HG03432 (cell line): ENCODE data around the gene STEAP3.

ENCODE experiments used
- ATAC-seq: cut with Tn5 transposase; IDR thresholded peaks from one replicate; pipeline ENCODE4 v1.9.1; 2021; ENCODE audit warnings: mild to moderate bottlenecking, moderate library complexity; ENCODE audit not compliant: unreplicated experiment

STEAP3 gene

DNA sequence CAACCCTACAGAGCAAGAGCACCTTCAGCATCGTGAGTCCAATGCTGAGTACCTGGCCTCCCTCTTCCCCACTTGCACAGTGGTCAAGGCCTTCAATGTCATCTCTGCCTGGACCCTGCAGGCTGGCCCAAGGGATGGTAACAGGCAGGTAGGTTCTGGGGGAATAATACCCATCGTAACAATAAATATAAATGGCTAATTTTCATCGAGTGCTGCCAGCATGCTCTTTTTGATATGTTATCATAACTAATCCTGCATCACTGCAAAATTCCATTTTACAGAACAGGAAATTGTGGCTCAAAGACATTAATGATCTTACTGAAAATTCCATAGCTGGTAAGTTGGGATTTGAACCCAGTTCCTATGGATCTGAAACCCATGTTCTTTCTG lies 22.2 kb downstream of the STEAP3 start:
- no peak for ATAC-seq

DNA sequence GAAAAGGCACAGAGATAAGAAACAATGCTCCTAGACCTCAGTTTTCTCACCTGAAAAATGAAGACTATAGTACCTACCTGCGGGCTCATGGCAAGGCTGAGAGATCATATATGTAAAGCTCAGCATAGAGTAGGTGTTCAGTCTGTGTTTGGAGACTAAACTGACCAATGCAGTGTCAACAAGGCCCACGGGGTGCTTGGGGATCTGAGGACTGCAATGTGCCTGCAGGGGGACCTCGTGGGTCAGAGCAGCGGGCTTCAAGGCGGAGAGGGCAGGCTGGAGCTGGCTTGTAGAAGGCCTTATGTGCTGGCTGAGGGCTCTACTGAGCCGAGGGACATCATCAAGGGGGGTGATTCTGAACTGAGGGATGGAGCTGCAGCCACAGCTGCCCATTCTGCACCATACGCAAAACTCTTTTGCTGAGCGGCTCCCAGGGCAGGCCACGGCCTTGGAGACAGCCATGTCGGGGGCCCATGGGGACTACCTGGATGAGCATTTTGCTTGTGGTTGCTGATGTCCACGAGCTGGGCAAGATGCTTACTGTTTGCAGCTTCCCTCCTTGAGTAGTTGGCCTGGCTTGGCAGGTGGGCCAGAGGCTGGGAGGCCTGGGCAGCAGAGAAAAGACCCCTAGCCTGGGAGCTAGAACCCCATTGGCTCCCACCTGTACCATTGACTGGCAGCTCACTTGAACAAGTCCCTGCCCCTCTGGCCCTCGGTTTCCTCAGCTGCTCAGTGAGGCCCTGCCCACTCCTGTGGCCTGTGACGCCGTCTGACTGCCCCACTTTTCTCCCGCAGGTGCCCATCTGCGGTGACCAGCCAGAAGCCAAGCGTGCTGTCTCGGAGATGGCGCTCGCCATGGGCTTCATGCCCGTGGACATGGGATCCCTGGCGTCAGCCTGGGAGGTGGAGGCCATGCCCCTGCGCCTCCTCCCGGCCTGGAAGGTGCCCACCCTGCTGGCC lies 23.5 kb downstream of the STEAP3 start:
- no peak for ATAC-seq

DNA sequence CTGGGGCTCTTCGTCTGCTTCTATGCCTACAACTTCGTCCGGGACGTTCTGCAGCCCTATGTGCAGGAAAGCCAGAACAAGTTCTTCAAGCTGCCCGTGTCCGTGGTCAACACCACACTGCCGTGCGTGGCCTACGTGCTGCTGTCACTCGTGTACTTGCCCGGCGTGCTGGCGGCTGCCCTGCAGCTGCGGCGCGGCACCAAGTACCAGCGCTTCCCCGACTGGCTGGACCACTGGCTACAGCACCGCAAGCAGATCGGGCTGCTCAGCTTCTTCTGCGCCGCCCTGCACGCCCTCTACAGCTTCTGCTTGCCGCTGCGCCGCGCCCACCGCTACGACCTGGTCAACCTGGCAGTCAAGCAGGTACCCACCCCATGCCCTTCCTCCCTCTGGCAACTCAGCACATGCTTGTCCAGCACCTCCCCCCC lies 24.2 kb downstream of the STEAP3 start:
- ATAC-seq = no peak

DNA sequence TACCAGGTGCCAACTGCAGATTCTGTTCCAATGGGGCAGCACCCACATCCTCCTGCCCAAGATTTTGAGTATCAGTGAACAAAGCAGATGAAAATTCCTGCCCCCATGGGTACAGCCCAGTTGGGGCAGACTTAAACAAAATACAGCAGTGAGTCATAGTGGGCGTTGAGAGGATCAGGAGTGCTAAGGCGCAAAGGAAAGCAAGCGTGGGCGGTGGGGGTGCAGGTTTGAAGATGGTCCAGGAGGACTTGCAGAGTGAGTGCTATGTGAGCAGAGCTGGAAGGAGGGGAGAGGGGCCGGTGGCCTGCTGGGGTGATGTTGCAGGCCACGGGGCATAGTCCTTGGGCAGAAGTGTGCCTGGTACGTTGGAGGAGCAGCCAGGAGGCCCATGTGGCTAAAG lies 24.7 kb downstream of the STEAP3 start:
- no peak for ATAC-seq

DNA sequence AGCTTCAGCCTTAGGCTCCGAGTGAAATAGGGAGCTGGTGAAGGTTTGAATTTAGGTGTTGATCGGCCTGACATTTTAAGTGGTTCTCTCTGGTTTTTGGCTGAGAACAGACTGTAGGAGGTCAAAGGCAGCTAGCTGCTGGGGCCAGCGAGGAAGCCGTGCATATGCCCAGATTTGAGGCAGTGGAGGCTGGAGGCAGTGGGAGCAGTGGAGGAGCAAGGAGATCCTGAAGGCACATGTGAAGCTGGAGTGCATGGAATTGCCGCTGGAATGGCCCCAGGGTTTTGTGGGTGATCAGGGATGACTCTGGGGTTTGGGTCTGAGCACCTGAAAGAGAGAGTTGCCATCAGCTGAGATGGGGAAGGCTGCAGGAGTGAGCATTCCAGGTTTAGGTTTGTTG lies 25.1 kb downstream of the STEAP3 start:
- ATAC-seq = no peak

DNA sequence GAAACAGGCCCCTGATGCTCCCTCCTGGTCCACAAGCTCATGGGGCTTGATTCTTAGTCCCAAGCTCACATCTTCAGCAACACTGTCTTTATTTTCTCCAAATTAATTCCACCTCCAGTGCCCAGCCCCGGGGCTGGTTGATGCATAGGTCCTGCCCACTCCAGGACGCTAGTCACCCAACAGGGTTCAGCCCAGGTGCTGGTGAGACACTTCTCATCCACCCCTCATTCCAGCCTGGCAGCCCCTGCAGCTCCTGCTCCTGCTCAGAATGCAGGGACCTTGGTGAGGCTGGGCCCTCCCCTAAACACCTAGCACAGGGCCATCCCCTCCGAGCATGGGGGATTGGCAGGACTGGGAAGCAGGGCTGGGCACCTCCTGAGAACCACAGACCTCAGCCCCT lies 25.7 kb downstream of the STEAP3 start:
- ATAC-seq = no peak

DNA sequence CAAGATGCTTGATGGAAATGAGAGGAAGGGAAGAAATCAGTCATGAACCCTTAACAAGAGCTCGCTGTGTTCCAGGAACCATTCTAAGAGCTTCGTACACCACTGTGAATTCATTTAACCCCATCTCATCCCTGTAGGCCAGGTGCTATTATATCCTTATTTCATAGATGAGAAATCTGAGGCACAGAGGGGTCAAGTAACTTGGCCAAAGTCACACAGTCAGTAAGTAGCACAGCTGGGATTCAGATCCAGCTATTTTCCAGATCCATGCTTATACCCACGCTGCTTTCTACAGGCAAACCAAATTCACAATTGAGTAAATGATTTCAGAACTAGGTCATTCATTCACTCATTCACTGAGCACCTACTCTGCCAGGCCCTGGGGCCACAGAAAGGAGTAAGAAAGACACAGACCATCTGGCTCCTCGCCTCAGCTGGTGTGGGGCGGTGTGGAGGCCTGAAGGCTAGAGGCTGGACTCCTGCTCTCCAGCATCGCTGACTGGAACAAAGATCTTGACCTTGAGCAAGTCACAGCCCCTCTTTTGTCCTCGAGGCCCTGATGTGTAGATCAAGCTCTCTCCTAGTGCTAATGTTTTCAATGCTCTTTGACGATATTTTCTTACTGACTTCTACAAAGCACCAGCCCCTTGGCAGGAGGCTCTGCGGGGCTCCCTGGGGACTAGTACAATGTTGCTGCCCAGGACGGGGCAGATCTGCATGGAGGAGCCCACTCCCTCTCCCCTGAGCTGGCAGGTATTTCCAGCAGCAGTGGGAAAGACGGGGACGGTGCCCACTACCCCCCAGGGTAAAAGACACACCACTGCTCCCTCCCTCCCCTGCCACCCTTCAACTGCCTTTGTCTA lies 26.5 kb downstream of the STEAP3 start:
- ATAC-seq = no peak

DNA sequence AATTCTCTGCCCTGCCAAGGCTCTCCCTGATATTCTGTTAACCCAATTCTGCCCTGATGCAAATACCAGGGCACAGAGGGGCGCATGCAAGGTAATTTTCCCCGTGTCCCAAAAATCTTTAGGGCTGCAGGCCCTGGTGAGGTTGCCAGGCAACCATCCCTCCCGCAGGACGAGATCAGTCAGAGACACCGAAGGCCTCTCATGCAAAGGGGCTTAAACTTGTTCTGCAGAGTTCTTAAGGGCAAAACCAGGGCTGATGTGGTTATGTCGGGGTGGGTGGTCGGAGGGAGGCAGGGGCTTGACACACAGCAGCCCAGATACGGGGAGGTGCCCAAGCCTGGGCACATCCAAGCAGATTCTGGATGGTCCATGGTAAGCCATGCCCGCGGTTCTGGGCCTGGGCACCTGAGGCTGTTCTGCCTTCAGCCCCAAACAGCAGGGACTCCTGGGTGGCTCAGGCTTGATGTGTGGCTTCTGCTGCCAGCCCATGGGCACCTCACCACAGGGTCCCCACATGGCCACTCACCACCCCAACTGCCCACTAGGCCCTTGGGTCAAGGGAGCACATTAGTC lies 27.2 kb downstream of the STEAP3 start:
- ATAC-seq = no peak

DNA sequence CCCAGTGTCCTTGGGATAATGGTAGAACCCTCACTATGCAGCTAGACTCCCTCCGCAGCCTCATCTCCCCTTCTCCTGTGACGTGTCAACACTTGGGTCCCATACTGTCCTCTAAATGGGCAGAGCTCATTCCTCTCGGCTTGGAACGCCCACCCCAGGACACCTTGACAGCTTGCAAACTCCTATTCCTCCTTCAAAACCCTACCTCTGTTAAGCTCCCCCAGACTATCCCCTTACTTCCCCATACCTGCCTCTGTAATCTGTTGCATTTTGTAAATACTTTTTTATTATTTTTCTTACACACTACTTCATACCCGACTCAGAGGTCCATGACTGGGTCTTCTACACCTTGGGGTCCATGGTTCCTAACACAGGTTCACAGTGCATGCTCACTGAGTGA lies 28.0 kb downstream of the STEAP3 start:
- ATAC-seq = no peak

DNA sequence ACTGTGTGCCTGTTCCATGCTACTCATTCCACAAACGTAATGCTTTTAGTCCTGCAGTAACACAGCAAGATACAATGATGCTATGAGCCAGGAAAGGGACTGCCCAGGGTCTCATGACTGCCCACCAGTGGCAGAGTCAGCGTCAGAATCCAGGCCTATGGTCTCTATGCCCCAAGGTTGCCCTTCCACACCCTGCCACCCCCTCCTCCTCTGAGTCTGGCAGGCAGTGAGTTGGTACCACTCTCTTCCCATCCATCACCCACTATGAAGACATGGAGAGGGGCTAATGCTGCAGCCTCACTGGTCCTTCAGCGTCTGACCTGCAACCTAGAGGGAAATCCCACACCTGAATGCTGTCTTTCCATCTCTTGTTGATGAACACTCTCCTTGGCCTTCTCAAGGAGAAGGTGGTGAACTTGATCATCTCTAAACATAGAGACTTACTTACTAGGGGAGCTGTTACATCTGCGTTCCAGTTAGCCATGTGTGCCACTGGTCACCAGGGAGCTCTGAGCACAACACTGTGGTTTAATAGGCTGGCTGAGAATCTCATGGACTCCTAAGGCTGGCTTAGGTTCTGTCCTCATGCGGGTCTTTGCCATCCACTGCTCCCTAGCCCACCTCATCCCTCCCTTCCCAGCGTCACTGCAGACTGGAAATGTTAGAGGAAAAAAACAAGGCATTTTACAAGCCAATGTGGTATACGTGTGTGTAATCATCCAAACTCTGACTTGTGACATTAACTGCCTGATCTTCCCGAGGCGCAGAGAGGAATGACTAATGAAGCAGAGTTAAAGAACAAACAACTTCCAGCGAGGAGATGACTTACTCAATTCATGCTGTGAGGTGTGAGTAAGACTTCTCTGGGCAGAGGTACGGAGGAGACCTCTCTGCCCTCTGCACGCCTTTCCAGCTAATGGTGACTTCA lies 28.8 kb downstream of the STEAP3 start:
- no peak for ATAC-seq

DNA sequence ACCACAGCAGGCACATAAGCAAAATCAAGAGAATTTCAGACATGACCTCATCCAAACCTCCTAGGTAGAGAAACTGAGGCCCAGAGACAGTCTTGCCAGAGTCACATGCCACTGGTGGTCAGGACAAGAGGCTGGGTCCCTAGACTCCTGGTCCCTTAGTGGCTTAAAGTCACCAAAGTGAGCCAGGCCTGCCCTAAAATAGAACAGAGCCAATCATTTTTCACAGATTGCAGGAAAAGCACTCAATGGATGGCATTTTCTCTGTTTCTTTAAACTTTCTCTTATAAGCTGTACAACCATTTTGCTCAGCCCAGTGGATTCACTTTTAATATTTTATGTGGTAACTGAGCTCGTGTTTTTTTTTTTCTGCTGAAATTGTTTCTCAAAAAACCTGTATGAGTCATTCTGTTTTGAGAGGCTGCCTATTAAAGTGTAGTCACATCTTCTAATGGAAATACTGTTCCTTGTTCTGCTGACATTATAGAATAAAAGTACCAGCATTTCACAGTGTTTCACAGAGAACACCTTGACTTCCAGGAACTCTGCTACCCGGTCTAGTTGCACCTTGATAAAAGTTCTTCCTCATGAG lies 29.6 kb downstream of the STEAP3 start:
- ATAC-seq = no peak

DNA sequence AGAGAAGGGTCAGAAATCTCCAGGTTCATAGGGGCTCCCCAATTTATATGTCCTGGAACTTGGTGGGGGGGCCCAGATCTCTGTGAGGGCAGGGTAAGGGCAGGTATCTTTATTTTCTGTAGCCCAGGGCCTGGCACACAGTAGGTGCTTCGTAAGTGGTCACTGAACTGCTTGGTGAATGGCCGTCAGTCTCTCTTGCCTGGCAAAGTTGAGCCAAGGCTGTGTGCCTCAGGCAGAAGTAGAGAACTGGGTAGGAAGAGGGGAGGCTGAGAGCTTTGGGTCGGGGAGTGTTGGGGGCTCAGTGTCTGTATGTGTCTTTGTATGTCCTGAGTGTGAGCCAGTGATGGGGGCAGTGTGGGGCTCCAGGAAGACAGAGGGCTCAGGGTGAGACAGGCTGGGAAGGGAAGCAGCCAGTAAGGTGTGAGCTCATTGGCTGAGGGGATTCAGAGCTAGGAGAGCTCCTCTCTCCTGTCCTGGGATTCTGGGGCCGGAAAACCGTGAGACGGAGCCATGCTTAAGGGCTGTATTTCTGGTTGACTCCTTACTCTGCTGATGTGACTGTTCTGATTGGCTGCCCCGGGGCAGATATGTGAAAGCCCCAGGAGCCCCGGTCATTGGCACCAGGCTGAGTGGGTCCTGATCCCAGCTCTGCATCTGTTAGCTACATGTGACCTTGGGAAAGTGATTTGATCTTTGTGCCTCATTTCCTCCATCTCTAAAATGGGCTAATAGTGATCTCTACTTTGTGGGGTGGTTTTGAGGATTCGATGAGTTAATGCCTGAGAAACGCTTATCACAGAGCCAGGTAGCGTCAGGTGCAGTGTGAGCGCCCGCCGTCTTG lies 30.3 kb downstream of the STEAP3 start:
- ATAC-seq = no peak

DNA sequence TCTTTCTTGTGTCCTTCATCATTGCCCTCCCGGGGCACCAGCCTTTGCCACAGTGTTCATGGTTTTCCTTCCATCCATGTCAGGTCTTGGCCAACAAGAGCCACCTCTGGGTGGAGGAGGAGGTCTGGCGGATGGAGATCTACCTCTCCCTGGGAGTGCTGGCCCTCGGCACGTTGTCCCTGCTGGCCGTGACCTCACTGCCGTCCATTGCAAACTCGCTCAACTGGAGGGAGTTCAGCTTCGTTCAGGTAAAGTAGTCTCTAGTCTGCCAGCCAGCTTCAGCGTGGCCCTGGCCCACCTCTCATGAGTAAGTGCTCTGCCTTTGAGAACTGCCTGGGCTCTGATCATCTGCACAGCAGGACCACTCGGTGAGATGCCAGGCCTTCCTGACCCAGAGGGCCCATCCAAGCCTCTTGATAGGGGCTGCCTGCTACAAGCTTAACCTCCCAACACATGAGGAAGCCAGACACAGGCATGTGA lies 31.0 kb downstream of the STEAP3 start:
- ATAC-seq = no peak

DNA sequence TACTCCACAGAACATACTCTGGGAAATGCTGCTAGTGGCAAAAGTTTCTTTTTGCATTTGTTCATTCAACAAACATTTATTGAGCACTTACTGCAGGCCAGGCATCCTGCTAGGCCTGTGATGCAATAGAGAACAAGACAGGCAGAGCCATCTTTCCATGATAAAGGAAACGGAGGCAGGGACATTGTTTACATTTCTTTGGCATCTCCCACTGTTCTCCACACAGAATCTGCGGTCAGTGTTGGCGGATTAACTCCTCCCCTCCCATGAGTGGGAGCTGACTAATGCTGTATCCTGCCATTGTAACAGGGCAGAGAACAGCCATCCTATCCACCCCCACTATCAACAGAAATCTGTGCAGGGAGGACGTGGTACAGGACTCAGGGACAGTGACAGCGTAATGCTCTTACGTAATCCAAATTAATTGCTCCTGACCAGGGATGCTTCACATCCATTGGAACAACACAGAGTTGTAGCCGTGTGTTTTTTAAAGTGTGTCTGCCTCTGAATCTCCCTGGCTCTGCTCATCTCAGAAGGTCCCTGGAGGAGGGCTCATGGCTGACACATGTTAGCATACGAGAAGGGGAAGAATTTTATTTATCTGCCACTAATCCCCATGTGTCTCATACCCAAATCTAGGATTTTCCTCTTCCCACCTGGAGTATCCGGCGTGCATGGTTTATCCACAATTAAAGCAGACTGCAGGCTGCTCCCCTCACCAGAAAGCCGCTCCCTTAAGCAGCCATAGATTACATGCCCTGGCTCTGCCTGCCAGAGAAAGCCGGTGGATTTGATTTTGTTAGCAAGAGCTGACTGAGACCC lies 32.3 kb downstream of the STEAP3 start:
- ATAC-seq = no peak

DNA sequence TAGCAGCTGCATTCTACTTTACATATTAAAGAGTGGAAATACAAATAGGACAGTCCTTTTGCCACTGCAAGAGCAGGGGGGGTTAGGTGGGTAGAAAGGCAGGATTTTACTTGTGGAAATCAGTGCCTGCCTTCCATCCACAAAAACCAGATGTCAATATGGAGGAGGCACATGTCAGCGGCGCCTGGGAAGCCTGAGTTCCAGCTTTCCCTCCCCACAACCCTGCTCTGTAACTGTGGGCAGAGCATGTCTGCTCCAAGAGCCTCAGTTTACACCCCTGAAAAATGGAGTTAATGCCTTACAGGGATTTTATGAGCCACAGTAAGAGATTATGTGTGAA lies 32.9 kb downstream of the STEAP3 start:
- no peak for ATAC-seq

DNA sequence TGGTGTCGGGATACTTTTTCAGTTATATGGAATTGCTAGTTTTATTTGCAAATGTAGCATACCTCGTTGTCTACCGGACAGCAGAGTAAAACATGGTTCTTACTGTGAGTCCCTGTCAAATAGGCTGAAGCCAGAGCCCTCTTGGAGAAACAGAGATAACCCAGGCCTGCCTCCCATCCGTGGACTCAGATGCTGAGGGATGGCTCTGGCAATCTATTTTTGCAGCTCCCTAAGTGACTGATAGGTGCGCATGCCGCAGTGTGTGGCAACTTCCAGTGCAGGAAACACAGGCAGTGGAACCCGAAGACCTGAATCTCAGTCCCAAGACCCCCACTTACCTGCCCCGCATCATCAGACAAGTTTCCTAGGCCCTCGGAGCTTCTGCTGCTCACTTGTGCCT lies 33.6 kb downstream of the STEAP3 start:
- no peak for ATAC-seq

DNA sequence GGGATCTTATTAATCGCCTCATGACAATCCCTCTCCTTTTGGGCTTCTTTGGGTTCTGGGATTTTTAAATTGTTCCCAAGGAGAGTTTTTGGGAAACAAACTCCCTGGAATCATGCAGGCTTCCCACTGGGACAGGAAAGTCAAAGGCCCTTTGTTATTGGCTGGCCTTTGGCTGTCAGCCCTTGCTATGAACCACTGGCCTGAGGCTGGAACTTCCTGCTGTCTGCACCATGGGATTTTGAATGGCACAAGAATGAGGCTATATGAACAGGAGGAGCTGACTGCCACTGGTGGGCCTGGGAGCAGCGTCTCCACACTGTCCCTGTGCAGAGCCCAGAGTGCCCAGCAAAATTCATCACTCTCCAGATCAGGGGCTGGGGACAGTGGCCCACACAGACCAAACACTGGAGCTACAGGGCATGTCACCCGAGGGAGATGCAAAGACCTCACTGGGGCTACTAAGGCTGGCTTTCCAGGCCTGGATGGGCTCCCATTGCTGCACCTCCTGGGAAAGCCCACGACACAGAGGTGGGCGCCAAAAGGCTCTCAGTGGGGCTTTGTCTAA lies 35.7 kb downstream of the STEAP3 start:
- ATAC-seq = no peak
